HepG2 (cell line): Measurements from ENCODE around the gene GRK5. TPM values are rescaled to one million over a fixed set of nuclear protein-coding genes. Genes with fewer than 3 reads are reported as not detected.

Experiments
- ARNT ChIP-seq: fragments of 450-650 bp; IDR thresholded peaks from 2 replicates; pipeline ENCODE4 v1.6.1; 2017
- DMAP1 ChIP-seq: IDR thresholded peaks from 2 replicates; pipeline ENCODE4 v1.6.1; 2016
- GMEB1 ChIP-seq: sonication (generic); formaldehyde crosslinking; IDR thresholded peaks from 2 replicates; pipeline ENCODE4 v1.5.1; 2020; ENCODE audit warnings: missing genetic modification reagents, mild to moderate bottlenecking, borderline replicate concordance
- GMEB2 ChIP-seq: IDR thresholded peaks from 2 replicates; pipeline ENCODE4 v1.6.1; 2016; ENCODE audit warnings: missing biosample characterization, missing genetic modification reagents, low read depth
- IRF1 ChIP-seq: sonication (generic); formaldehyde crosslinking; IDR thresholded peaks from 2 replicates; pipeline ENCODE4 v1.4.0; 2020; ENCODE audit warnings: low read depth, mild to moderate bottlenecking, missing genetic modification reagents
- NFKBIZ ChIP-seq: IDR thresholded peaks from 2 replicates; pipeline ENCODE4 v1.6.1; 2018; ENCODE audit warnings: missing genetic modification reagents, missing compliant biosample characterization
- PCBP2 ChIP-seq: fragments of 200-400 bp; formaldehyde crosslinking; optimal IDR thresholded peaks from 2 replicates; pipeline ENCODE3; 2018; ENCODE audit warnings: low read length, low read depth; ENCODE audit not compliant: poor library complexity, severe bottlenecking
- PRDM15 ChIP-seq: sonication (generic); formaldehyde crosslinking; IDR thresholded peaks from 2 replicates; pipeline ENCODE4 v1.4.0; 2020; ENCODE audit warnings: missing genetic modification reagents
- TBL1XR1 ChIP-seq: fragments of 150-350 bp; IDR thresholded peaks from 2 replicates; pipeline ENCODE4 v1.6.1; 2014; ENCODE audit warnings: borderline replicate concordance, low read length; ENCODE audit not compliant: partially characterized antibody
- TMF1 ChIP-seq: sonication (generic); formaldehyde crosslinking; IDR thresholded peaks from 2 replicates; pipeline ENCODE4 v1.8.1; 2022; ENCODE audit warnings: low read depth, missing genetic modification reagents
- USF2 ChIP-seq, 2 experiments: sonication (generic) in 1 of 2; formaldehyde crosslinking in 1 of 2; IDR thresholded peaks; 2 replicates each; pipeline versions ENCODE4 v1.5.1 to v1.6.1; 2011 to 2020; ENCODE audit warnings: borderline replicate concordance in 1 of 2, low read depth in 1 of 2, low read length in 1 of 2, mild to moderate bottlenecking in 1 of 2, missing genetic modification reagents in 1 of 2, moderate library complexity in 1 of 2
- ZFX ChIP-seq: sonication (generic); formaldehyde crosslinking; IDR thresholded peaks from 2 replicates; pipeline ENCODE4 v1.4.0; 2020; ENCODE audit warnings: mild to moderate bottlenecking, low read depth, missing genetic modification reagents, moderate library complexity
- ZNF598 ChIP-seq: sonication (generic); formaldehyde crosslinking; IDR thresholded peaks from 2 replicates; pipeline ENCODE4 v1.5.1; 2020; ENCODE audit warnings: mild to moderate bottlenecking, missing genetic modification reagents, borderline replicate concordance
- ZNF704 ChIP-seq: sonication (generic); formaldehyde crosslinking; IDR thresholded peaks from 2 replicates; pipeline ENCODE4 v1.8.1; 2023; ENCODE audit warnings: mild to moderate bottlenecking, inconsistent platforms, moderate library complexity, missing genetic modification reagents, borderline replicate concordance
- ZSCAN21 ChIP-seq: sonication (generic); formaldehyde crosslinking; IDR thresholded peaks from 2 replicates; pipeline ENCODE4 v1.8.0; 2022; ENCODE audit warnings: mild to moderate bottlenecking, missing genetic modification reagents, moderate library complexity, borderline replicate concordance
- polyA plus RNA-seq, 8 experiments: library from polyadenylated mRNA; depleted of rRNA in 3 of 8; stranded (reverse) in 7 of 8; unstranded in 1 of 8; fragments of >200 nt; fragmentation: Illumina TruSeq in 4 of 8; extraction: Trizol in 4 of 8; gene quantifications; 2 replicates each; pipeline versions ENCODE4 v1.2.1 to v1.2.3, GENCODE V29; 2011 to 2016; ENCODE audit warnings: low read depth in 4 of 8, missing spikeins in 1 of 8, mixed read lengths in 1 of 8; ENCODE audit not compliant: insufficient read depth in 1 of 8
- total RNA-seq, 5 experiments: library from RNA; depleted of rRNA; stranded (reverse); fragments of >200 nt; fragmentation: Illumina TruSeq; extraction: Trizol; gene quantifications; 2 replicates each; pipeline ENCODE4 v1.2.3, GENCODE V29; 2016; ENCODE audit warnings: low read depth in 1 of 5

GRK5 gene
- total and polyA plus RNA-seq, 2 of the 13 experiments (the other 11 are each of a cell fraction or from before 2014, with no cell fraction given): 10.4 to 12.6 TPM

- 0 out of 2 replicates have a peak, but pooled peaks have one; percentile 13 for TF ChIP-seq PRDM15 (CRISPR knock-in tag)
- TF ChIP-seq GMEB2 (CRISPR knock-in tag): no peak
- no peak for TF ChIP-seq NFKBIZ (CRISPR knock-in tag)
- no peak for TF ChIP-seq PCBP2
- no peak for TF ChIP-seq ARNT
- TF ChIP-seq ZFX (CRISPR knock-in tag): peak; percentile 76
- TF ChIP-seq GMEB1: no peak; the same call in 1 of the 2 replicates
- peak; percentile 96 for TF ChIP-seq DMAP1
- TF ChIP-seq ZSCAN21 (CRISPR knock-in tag): peak; percentile 48; the same call in 1 of the 2 replicates
- TF ChIP-seq ZNF598 (CRISPR knock-in tag): peak; percentile 26; the same call in 1 of the 2 replicates
- TF ChIP-seq ZNF704 (CRISPR knock-in tag): no peak
- TF ChIP-seq IRF1: no peak
- TF ChIP-seq TBL1XR1: no peak
- TF ChIP-seq USF2 (IDR thresholded peaks at IDR 0.05; ENCODE audit: low read depth, low read length): no peak
- TF ChIP-seq USF2 (CRISPR knock-in tag; IDR thresholded peaks at IDR 0.05; ENCODE audit: borderline replicate concordance): no peak
- TF ChIP-seq TMF1 (CRISPR knock-in tag): peak; percentile 57; the same call in 1 of the 2 replicates
These were observed 63.5 kb downstream of the GRK5 start (continued) for GRCh38 chr10:119270762-119271366.
